Heart right ventricle (tissue), 16 donors: ENCODE results near the gene SLAIN2. TPM values are rescaled to one million over a fixed set of nuclear protein-coding genes. Genes with fewer than 3 reads are reported as not detected.

Experiments
- ATAC-seq, 8 donors: fragments of 200-7000 bp; cut with Tn5 transposase; one replicate each; pipeline ENCODE4 v1.9.1; 2020; ENCODE audit warnings: mild to moderate bottlenecking in 8 of 8, moderate library complexity in 8 of 8, moderate number of reproducible peaks in 1 of 8
- DNase-seq, 2 donors: peaks; one replicate each; pipeline ENCODE4 v3.0.0-alpha.2; 2020
- H3K27ac ChIP-seq, 10 donors: fragments of 200-600 bp; sonication (generic) in 2 of 10; one replicate each; pipeline versions ENCODE4 v1.5.0 to v1.8.0; 2020 to 2022; ENCODE audit warnings: mild to moderate bottlenecking in 3 of 10
- H3K27me3 ChIP-seq, 7 donors: fragments of 200-600 bp; one replicate each; pipeline ENCODE4 v1.8.0; 2021 to 2022; ENCODE audit warnings: mild to moderate bottlenecking in 2 of 7
- H3K36me3 ChIP-seq, 9 donors: fragments of 200-600 bp; sonication (generic) in 1 of 9; one replicate each; pipeline versions ENCODE4 v1.5.0 to v1.8.0; 2020 to 2022; ENCODE audit warnings: mild to moderate bottlenecking in 2 of 9
- H3K4me1 ChIP-seq, 9 donors: fragments of 200-600 bp; sonication (generic) in 1 of 9; one replicate each; pipeline versions ENCODE4 v1.5.0 to v1.8.0; 2020 to 2022; ENCODE audit warnings: mild to moderate bottlenecking in 4 of 9
- H3K4me3 ChIP-seq, 10 donors: fragments of 200-600 bp; sonication (generic) in 2 of 10; one replicate each; pipeline versions ENCODE4 v1.5.0 to v1.8.0; 2020 to 2022; ENCODE audit warnings: mild to moderate bottlenecking in 7 of 10, moderate library complexity in 2 of 10
- H3K9me3 ChIP-seq, 11 donors: fragments of 200-600 bp in 10 of 11; sonication (generic) in 2 of 11; one replicate each; pipeline versions ENCODE4 v1.5.0 to v1.8.0; 2013 to 2022; ENCODE audit warnings: mild to moderate bottlenecking in 2 of 11, control low read depth in 1 of 11, moderate library complexity in 1 of 11
- WGBS, 2 donors: extraction: QIAGEN DNeasy Blood & Tissue Kit; methylation state at CpG; one replicate each; pipeline ENCODE4 v1.1.7; 2013; ENCODE audit warnings: inconsistent platforms in 1 of 2; 5-methylcytosine and 5-hydroxymethylcytosine counted together
- intact Hi-C, 10 donors: fragments of 100-400 bp; cut with DNase I; formaldehyde crosslinking; loops; one replicate each; pipeline versions ENCODE4 v1.11.1 to v1.14.2; 2022
- polyA plus RNA-seq, 2 donors: library from polyadenylated mRNA; stranded (reverse); fragments of 200-250 nt; gene quantifications; one replicate each; pipeline ENCODE4 v1.2.3, GENCODE V29; 2013
- total RNA-seq, 10 donors: library from RNA; stranded (reverse); fragmentation: NEBNext Ultra II Directional in 3 of 10; extraction: Animal tissue kit (Norgen Biotek cat#: 25700) in 3 of 10; gene quantifications; one replicate each; pipeline versions ENCODE4 v1.2.1 to v1.2.4, GENCODE V29; 2021 to 2023
- TF ChIP-seq, protein P1 (sequence below), 9 donors: fragments of 200-600 bp; sonication (generic) in 2 of 9; IDR thresholded peaks; one replicate each; pipeline versions ENCODE4 v1.5.0 to v1.8.0; 2021 to 2022; ENCODE audit warnings: antibody characterized with exemption in 9 of 9, mild to moderate bottlenecking in 5 of 9, moderate library complexity in 1 of 9
- donor health status: Arrhythmogenic right ventricular cardiomyopathy.
- donor health status: ischemic (EF 13 %, LVEDD 7.1; RV severe dilation, severe dysfunction).
- donor health status: healthy with polysubstance abuse.
- donor health status: DM: no; HTN: yes; CAD: no.
- donor health status: DM: no; HTN: no; CAD: no.
- donor health status: ischemic (EF 25% LVEDD 6.9; RV normal size, moderate dysfunction).
- donor health status: ischemic (EF 25% LVEDD 5.7; RV mildly dilated, moderate dysfunction).
- donor health status: healthy.
- donor health status: DM: yes; HTN: yes; CAD: no.
- donor health status: Ischemic cardiomyopathy.
- donor health status: ischemic (EF 35%, LVEDD 5.7; RV mildly dilated, moderate dysfunction).
- donor health status: nonischemic (EF 11% LVEDD 7.7; RV severe dilation, severe dysfunction).
- donor health status: DM: yes; HTN: yes; CAD: no.
- donor health status: PGD.
- donor health status: ischemic (EF 29% LVEDD 5.4; RV normal size, mild dysfunction).
- donor health status: nonischemic (EF 23%, LVEDD 6.1; RV moderate dilation, normal function).

SLAIN2 gene
- total and polyA plus RNA-seq, 12 donors = 16.4 to 185 (median 131) TPM

DNA sequence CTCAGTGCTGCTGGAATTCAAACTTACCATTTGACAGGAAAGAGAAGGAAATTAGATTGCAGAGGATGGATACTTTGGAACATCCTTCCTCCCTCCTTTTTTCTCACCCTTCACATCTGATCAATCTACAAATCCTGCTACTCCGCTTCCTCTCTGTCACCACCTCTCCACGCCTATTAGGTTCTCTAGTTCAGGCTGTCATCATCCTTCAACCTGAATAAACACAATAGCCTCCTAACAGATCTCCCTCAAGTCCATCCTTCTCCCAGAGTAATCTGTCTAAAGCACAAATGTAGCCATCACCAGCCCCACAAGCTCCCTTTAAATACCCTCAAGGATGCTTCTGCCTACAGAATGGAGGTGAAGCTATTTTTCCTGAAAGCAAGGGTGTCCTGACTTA, 20.0 kb upstream of the SLAIN2 start:
- Histone ChIP-seq H3K4me3 (no peak overlapping the region), H3K27ac (no peak overlapping the region), H3K9me3 (no peaks in the 10 kb centered on the region), H3K27me3 (no peaks in the 10 kb centered on the region), H3K36me3 (no peaks in the 10 kb centered on the region), H3K4me1 (no peaks in the 10 kb centered on the region)
- no peak for ATAC-seq
- 73 to 83% methylated on average over 2 of the region's 2 CpGs for WGBS, 2 donors
- DNase-seq = no peak
- TF ChIP-seq, protein P1, sequence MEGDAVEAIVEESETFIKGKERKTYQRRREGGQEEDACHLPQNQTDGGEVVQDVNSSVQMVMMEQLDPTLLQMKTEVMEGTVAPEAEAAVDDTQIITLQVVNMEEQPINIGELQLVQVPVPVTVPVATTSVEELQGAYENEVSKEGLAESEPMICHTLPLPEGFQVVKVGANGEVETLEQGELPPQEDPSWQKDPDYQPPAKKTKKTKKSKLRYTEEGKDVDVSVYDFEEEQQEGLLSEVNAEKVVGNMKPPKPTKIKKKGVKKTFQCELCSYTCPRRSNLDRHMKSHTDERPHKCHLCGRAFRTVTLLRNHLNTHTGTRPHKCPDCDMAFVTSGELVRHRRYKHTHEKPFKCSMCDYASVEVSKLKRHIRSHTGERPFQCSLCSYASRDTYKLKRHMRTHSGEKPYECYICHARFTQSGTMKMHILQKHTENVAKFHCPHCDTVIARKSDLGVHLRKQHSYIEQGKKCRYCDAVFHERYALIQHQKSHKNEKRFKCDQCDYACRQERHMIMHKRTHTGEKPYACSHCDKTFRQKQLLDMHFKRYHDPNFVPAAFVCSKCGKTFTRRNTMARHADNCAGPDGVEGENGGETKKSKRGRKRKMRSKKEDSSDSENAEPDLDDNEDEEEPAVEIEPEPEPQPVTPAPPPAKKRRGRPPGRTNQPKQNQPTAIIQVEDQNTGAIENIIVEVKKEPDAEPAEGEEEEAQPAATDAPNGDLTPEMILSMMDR (IDR thresholded peaks at IDR 0.05) = no peak
- intact Hi-C loops = no loop called here

DNA sequence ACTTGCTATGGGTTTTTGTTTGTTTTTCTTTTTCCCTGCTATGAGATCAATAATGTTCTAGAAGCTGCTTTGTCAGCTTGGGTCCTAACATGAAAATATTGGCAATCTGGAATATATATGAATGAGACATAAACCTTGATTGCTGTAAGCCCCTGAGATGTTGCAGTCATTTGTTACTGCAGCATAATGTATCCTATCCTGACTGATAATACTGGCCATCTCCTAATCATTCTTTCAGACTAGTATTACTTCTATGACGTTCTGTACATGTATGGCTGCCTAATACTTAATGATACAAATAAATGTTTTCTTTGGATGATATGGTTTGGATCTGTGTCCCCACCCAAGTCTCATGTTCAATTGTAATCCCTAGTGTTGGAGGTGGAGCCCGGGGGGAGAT, 19.3 kb upstream of the SLAIN2 start:
- ATAC-seq (no peak), DNase-seq (no peak)
- Histone ChIP-seq H3K27ac (no peak overlapping the region), H3K4me1 (no peaks in the 10 kb centered on the region), H3K27me3 (no peaks in the 10 kb centered on the region), H3K36me3 (no peaks in the 10 kb centered on the region), H3K9me3 (no peaks in the 10 kb centered on the region), H3K4me3 (no peak overlapping the region)
- WGBS, 2 donors = 93 to 95% methylated on average over 2 of the region's 2 CpGs
- TF ChIP-seq, protein P1 (IDR thresholded peaks at IDR 0.05) = no peak
- intact Hi-C loops = no loop called here

DNA sequence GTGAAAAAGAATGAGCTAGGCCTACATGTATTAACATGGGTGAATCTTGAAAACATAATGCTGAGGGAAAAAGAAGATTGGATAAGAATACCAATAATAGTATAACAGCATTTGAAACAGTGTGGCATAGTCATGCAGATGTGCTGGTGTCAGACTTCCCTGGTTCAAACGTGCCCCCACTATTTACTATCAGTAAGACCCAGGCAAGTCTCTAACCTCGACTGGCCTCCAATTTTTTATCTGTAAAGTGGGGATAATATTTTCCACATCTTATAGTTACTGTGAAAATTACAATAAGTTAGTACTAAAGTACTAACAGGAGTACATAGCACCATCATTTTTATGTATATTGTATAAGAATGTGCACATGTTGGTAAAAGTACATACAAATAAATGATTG, 17.0 kb upstream of the SLAIN2 start:
- Histone ChIP-seq H3K27ac (no peak overlapping the region), H3K4me1 (peaks cover 0 to 4% (median 0%) of the 10 kb centered on the region in 9 donors), H3K4me3 (no peak overlapping the region), H3K9me3 (no peaks in the 10 kb centered on the region), H3K36me3 (no peaks in the 10 kb centered on the region), H3K27me3 (no peaks in the 10 kb centered on the region)
- WGBS, 2 donors = 68 to 78% methylated on average over 2 of the region's 2 CpGs
- intact Hi-C loops = no loop called here
- TF ChIP-seq, protein P1 (IDR thresholded peaks at IDR 0.05) = no peak
- ATAC-seq (no peak), DNase-seq (no peak)

DNA sequence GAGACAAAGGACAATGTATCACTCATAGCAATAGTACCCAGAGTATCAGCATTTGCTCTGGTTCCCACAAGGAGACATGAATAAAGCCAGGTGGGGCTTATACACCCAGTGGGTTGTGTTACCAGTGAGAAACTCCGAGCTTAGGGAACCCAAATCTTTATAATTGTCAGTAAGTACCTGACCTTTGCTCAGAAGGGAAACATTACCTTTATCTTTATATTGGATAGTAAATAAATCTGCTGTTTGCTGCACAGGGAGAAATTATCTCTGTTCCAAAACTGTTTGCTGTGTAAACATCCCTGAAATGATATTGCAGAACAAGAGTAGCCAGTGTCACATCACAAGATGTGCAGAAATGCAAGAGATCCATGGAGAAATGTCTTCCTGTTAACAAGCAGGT, 12.1 kb upstream of the SLAIN2 start:
- H3K4me1 ChIP-seq = peaks cover 0 to 30% (median 3%) of the 10 kb centered on the region in 9 donors
- H3K9me3 ChIP-seq = no peaks in the 10 kb centered on the region
- H3K4me3 ChIP-seq = no peak overlapping the region
- H3K36me3 ChIP-seq = no peaks in the 10 kb centered on the region
- TF ChIP-seq, protein P1 (IDR thresholded peaks at IDR 0.05) = no peak
- WGBS, 2 donors = 73 to 77% methylated on average over 1 of the region's 1 CpG
- intact Hi-C loops = no loop called here
- no peaks in the 10 kb centered on the region for H3K27me3 ChIP-seq
- DNase-seq (no peak), ATAC-seq (no peak)
- no peak overlapping the region for H3K27ac ChIP-seq
